DOHH2 (cell line): ENCODE results near the gene MRC2.

Experiments
- H3F3A ChIP-seq: fragments of 200-600 bp; sonication (generic), shearing (Covaris generic); 2 replicates; pipeline ENCODE4 v1.6.0; 2016; ENCODE audit warnings: antibody characterized with exemption, mild to moderate bottlenecking; ENCODE audit not compliant: control insufficient read depth, insufficient read depth
- H3K27ac ChIP-seq: fragments of 200-600 bp; sonication (generic); 2 replicates; pipeline ENCODE4 v1.5.1; 2014; ENCODE audit warnings: low read depth, mild to moderate bottlenecking, low read length, moderate library complexity
- H3K27me3 ChIP-seq: fragments of 200-600 bp; sonication (generic); 2 replicates; pipeline ENCODE4 v1.6.1; 2014; ENCODE audit warnings: mild to moderate bottlenecking, low read length, mixed read lengths; ENCODE audit not compliant: control insufficient read depth
- H3K36me3 ChIP-seq: fragments of 200-600 bp; sonication (generic); 2 replicates; pipeline ENCODE4 v1.6.1; 2014; ENCODE audit warnings: mild to moderate bottlenecking, low read length, moderate library complexity, mixed read lengths; ENCODE audit not compliant: control insufficient read depth
- H3K4me1 ChIP-seq: fragments of 200-600 bp; sonication (generic); 2 replicates; pipeline ENCODE4 v1.6.1; 2014; ENCODE audit warnings: mild to moderate bottlenecking, low read length, mixed read lengths; ENCODE audit not compliant: control insufficient read depth
- H3K4me2 ChIP-seq: fragments of 200-600 bp; sonication (generic); 2 replicates; pipeline ENCODE4 v1.6.0; 2014; ENCODE audit warnings: mild to moderate bottlenecking, low read length, moderate library complexity
- H3K4me3 ChIP-seq: fragments of 200-600 bp; sonication (generic); 2 replicates; pipeline ENCODE4 v1.5.1; 2014; ENCODE audit warnings: mild to moderate bottlenecking, low read length, mixed read lengths
- H3K79me2 ChIP-seq: fragments of 200-600 bp; sonication (generic); 2 replicates; pipeline ENCODE4 v1.6.1; 2014; ENCODE audit warnings: mild to moderate bottlenecking, low read length, mixed read lengths; ENCODE audit not compliant: control insufficient read depth
- H3K9me2 ChIP-seq: fragments of 200-600 bp; sonication (generic); replicated peaks from 2 replicates; pipeline ENCODE4 v1.6.1; 2014; ENCODE audit warnings: mild to moderate bottlenecking, low read length, mixed read lengths; ENCODE audit not compliant: control insufficient read depth
- H3K9me3 ChIP-seq: fragments of 200-600 bp; sonication (generic); 2 replicates; pipeline ENCODE4 v1.6.1; 2014; ENCODE audit warnings: antibody characterized with exemption, low read length, mixed read lengths; ENCODE audit not compliant: control insufficient read depth, insufficient read depth
- H4K20me1 ChIP-seq: fragments of 200-600 bp; sonication (generic); 2 replicates; pipeline ENCODE4 v1.6.0; 2014; ENCODE audit warnings: low read depth, mild to moderate bottlenecking, antibody characterized with exemption, low read length, moderate library complexity; ENCODE audit not compliant: control insufficient read depth, insufficient read depth
- EZH2phosphoT487 ChIP-seq: fragments of 200-600 bp; sonication (generic); IDR thresholded peaks from 2 replicates; pipeline ENCODE4 v1.6.1; 2017; ENCODE audit warnings: borderline replicate concordance, mild to moderate bottlenecking, antibody characterized with exemption, low read length, moderate library complexity, mixed read lengths
- TF ChIP-seq, protein P1 (sequence below): fragments of 200-600 bp; sonication (generic); IDR thresholded peaks from one replicate; pipeline ENCODE4 v1.5.1; 2014; ENCODE audit warnings: antibody characterized with exemption, mild to moderate bottlenecking, low read depth, low read length; ENCODE audit not compliant: poor library complexity, severe bottlenecking

The MRC2 gene

DNA sequence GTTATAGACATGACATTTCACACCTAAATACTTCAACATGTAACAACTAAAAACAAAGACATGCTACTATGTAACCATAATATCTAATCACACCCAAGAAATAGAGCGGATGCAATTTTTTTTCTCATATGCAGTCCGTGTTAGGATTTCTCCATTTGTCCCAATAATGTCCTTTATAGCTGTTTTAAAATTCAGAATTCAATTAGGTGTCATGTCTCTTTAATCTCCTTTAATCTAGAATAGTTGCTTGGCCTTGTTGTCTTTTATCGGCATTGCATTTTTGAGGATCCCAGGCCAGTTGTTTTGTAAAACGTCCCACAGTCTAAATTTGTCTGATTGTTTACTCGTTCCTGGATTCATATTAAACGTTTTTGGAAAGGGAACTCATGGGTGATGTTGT is 14.5 kb downstream of the MRC2 start:
- Histone ChIP-seq H4K20me1 (no peaks in the 10 kb centered on the region), H3F3A (no peaks in the 10 kb centered on the region), H3K79me2 (no peaks in the 10 kb centered on the region), H3K4me2 (no peak overlapping the region), H3K9me3 (no peaks in the 10 kb centered on the region), H3K9me2 (no peaks in the 10 kb centered on the region), H3K36me3 (no peaks in the 10 kb centered on the region), H3K27me3 (peaks cover 14% of the 10 kb centered on the region), H3K4me1 (no peaks in the 10 kb centered on the region), H3K27ac (no peak overlapping the region), H3K4me3 (no peak overlapping the region)
- TF ChIP-seq EZH2phosphoT487: no peak
- TF ChIP-seq, protein P1, sequence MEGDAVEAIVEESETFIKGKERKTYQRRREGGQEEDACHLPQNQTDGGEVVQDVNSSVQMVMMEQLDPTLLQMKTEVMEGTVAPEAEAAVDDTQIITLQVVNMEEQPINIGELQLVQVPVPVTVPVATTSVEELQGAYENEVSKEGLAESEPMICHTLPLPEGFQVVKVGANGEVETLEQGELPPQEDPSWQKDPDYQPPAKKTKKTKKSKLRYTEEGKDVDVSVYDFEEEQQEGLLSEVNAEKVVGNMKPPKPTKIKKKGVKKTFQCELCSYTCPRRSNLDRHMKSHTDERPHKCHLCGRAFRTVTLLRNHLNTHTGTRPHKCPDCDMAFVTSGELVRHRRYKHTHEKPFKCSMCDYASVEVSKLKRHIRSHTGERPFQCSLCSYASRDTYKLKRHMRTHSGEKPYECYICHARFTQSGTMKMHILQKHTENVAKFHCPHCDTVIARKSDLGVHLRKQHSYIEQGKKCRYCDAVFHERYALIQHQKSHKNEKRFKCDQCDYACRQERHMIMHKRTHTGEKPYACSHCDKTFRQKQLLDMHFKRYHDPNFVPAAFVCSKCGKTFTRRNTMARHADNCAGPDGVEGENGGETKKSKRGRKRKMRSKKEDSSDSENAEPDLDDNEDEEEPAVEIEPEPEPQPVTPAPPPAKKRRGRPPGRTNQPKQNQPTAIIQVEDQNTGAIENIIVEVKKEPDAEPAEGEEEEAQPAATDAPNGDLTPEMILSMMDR: no peak

DNA sequence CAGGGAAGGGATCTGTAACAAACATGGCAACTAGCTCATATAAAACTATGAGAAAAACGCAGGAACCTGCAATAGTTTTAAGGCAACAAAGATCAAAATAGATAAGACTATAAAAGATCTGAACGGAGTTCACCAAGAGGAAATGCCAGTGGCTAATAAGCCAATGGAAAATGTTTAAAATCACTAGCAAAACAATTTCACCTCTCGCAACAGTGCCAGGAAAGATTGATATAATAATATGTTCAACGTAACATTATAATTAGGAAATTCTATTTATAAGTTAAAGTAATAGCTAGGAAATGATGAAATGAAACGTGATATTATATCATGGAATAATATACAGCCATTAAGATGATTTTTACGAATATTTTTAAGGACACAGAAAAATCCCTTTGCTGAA is 16.0 kb downstream of the MRC2 start:
- H3K9me2 ChIP-seq: no peaks in the 10 kb centered on the region
- no peaks in the 10 kb centered on the region for H3K79me2 ChIP-seq
- no peaks in the 10 kb centered on the region for H3K4me1 ChIP-seq
- H3K4me2 ChIP-seq: no peak overlapping the region
- H3K27ac ChIP-seq: no peak overlapping the region
- H3F3A ChIP-seq: no peaks in the 10 kb centered on the region
- H3K9me3 ChIP-seq: no peaks in the 10 kb centered on the region
- TF ChIP-seq, protein P1: no peak
- no peak for TF ChIP-seq EZH2phosphoT487
- H4K20me1 ChIP-seq: no peaks in the 10 kb centered on the region
- H3K27me3 ChIP-seq: peaks cover 15% of the 10 kb centered on the region
- no peak overlapping the region for H3K4me3 ChIP-seq
- H3K36me3 ChIP-seq: no peaks in the 10 kb centered on the region

DNA sequence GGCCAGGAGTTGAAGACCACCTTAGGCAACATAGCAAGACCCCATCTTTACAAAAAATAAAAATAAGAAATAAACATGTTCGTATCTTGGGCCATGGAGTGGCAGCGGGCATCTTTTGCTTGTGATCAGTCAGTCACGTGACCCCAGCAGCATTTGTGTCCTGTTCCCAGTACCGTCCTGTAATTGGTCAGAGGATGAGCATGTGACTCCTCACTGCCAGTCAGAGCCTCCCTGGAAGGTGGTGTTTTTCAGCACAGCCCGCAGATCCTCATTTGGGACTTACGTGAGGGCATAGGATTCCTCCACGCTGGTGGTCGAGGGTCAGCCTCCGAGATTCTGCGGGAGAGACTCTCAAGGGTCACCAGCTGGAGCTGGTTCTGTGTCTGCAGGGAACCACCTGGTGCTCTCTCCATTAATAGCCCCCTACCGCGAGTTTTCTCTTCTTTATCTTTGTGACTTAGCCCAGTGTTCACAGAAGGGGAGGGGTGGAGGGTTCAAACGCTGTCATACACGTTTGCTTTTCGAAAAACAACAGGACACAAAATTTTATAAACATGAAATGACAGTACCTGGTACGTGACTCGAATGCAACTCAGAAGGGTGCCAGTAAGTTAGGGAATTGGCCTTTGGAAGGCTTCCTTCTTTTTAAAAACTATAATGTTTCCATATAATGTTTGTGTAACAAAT is 17.2 kb downstream of the MRC2 start:
- Histone ChIP-seq H3K36me3 (no peaks in the 10 kb centered on the region), H3F3A (no peaks in the 10 kb centered on the region), H3K9me2 (no peaks in the 10 kb centered on the region), H4K20me1 (no peaks in the 10 kb centered on the region), H3K79me2 (no peaks in the 10 kb centered on the region), H3K27ac (no peak overlapping the region), H3K4me1 (no peaks in the 10 kb centered on the region), H3K4me3 (no peak overlapping the region), H3K27me3 (peaks cover 20% of the 10 kb centered on the region), H3K9me3 (no peaks in the 10 kb centered on the region), H3K4me2 (no peak overlapping the region)
- no peak for TF ChIP-seq EZH2phosphoT487
- TF ChIP-seq, protein P1: no peak
